ENCODE data around the gene CNTN1.

- TF ChIP-seq ZHX1 (CRISPR knock-in tag; IDR thresholded peaks at IDR 0.05; ENCODE audit: low read depth): no peak
- no peak for TF ChIP-seq NFAT5 (CRISPR knock-in tag; IDR thresholded peaks at IDR 0.05)
- TF ChIP-seq EZH2 (conservative IDR thresholded peaks at IDR 0.05; ENCODE audit: low read depth, low read length): no peak
- no peak for TF ChIP-seq ETV6 (CRISPR knock-in tag; conservative IDR thresholded peaks at IDR 0.05)
- TF ChIP-seq MIER3 (CRISPR knock-in tag; IDR thresholded peaks at IDR 0.05; ENCODE audit: borderline replicate concordance): no peak
- TF ChIP-seq MYC (CRISPR knock-in tag; IDR thresholded peaks at IDR 0.05; ENCODE audit: borderline replicate concordance): no peak
- no peak for TF ChIP-seq ELF1 (CRISPR knock-in tag; IDR thresholded peaks at IDR 0.05)
- no peak for TF ChIP-seq CEBPZ (IDR thresholded peaks at IDR 0.05; ENCODE audit: low read length)
- TF ChIP-seq ZNF513 (CRISPR knock-in tag; conservative IDR thresholded peaks at IDR 0.05): no peak
- no peak for TF ChIP-seq NR2F2 (IDR thresholded peaks at IDR 0.05; ENCODE audit: borderline replicate concordance, low read depth)
- no peak for TF ChIP-seq ZNF280D (CRISPR knock-in tag; IDR thresholded peaks at IDR 0.05)
- TF ChIP-seq ZFP41 (CRISPR knock-in tag; IDR thresholded peaks at IDR 0.05; ENCODE audit: borderline replicate concordance): no peak
- no peak for TF ChIP-seq MXD4 (CRISPR knock-in tag; IDR thresholded peaks at IDR 0.05)
Measured at GRCh38 chr12:41101806-41102205, 409.6 kb downstream of the CNTN1 start.

Measured in HepG2 (cell line).